CD14-positive monocyte (primary cell): Measurements from ENCODE around the gene ASTN2. TPM values are rescaled to one million over a fixed set of nuclear protein-coding genes. Genes with fewer than 3 reads are reported as not detected.

Experiments
- DNase-seq, 3 donors: peaks; one replicate each; pipeline ENCODE4 v3.0.0-alpha.2; 2011 to 2022
- H2AFZ ChIP-seq: 2 replicates; pipeline ENCODE4 v1.6.0; 2012; ENCODE audit warnings: mild to moderate bottlenecking, low read depth, low read length, inconsistent platforms; ENCODE audit not compliant: insufficient read depth, poor library complexity, severe bottlenecking
- H3K27ac ChIP-seq, 2 donors: 1 replicate in 1 of 2; 2 replicates in 1 of 2; pipeline ENCODE4 v1.5.1; 2012 to 2013; ENCODE audit warnings: low read length in 2 of 2, control low read depth in 1 of 2, inconsistent platforms in 1 of 2, low read depth in 1 of 2, mild to moderate bottlenecking in 1 of 2
- H3K27me3 ChIP-seq, 2 donors: one replicate each; pipeline versions ENCODE4 v1.6.0 to v1.6.1; 2011 to 2013; ENCODE audit warnings: low read length in 2 of 2; ENCODE audit not compliant: control insufficient read depth in 2 of 2, insufficient read depth in 2 of 2
- H3K36me3 ChIP-seq, 2 donors: replicated peaks in 1 of 2; 1 replicate in 1 of 2; 2 replicates in 1 of 2; pipeline versions ENCODE4 v1.5.1 to v1.6.1; 2012 to 2013; ENCODE audit warnings: low read length in 2 of 2, control low read depth in 1 of 2, inconsistent platforms in 1 of 2, mild to moderate bottlenecking in 1 of 2; ENCODE audit not compliant: insufficient read depth in 2 of 2, control insufficient read depth in 1 of 2
- H3K4me1 ChIP-seq, 2 donors: 1 replicate in 1 of 2; 2 replicates in 1 of 2; pipeline versions ENCODE4 v1.5.1 to v1.6.1; 2012 to 2013; ENCODE audit warnings: low read length in 2 of 2, control low read depth in 1 of 2, inconsistent platforms in 1 of 2, mild to moderate bottlenecking in 1 of 2, moderate library complexity in 1 of 2; ENCODE audit not compliant: insufficient read depth in 2 of 2, control insufficient read depth in 1 of 2
- H3K4me2 ChIP-seq: replicated peaks from 2 replicates; pipeline ENCODE3; 2012; ENCODE audit warnings: low read length, moderate library complexity, mild to moderate bottlenecking; ENCODE audit not compliant: poor library complexity, severe bottlenecking; ENCODE audit errors: extremely low read depth
- H3K4me3 ChIP-seq, 3 experiments: fragments of 200-600 bp in 1 of 3; sonication (generic) in 1 of 3; replicated peaks in 1 of 3; 1 replicate in 2 of 3; 2 replicates in 1 of 3; pipeline ENCODE4 v1.5.1; 2011 to 2013; ENCODE audit warnings: low read length in 3 of 3, mild to moderate bottlenecking in 3 of 3, control low read depth in 2 of 3, low read depth in 2 of 3, inconsistent platforms in 1 of 3, moderate library complexity in 1 of 3
- H3K79me2 ChIP-seq: 2 replicates; pipeline ENCODE4 v1.6.0; 2012; ENCODE audit warnings: mild to moderate bottlenecking, control low read depth, inconsistent platforms, low read length, moderate library complexity; ENCODE audit not compliant: insufficient read depth
- H3K9ac ChIP-seq: 2 replicates; pipeline ENCODE4 v1.6.0; 2017; ENCODE audit warnings: low read length, mild to moderate bottlenecking; ENCODE audit not compliant: insufficient read depth, poor library complexity, severe bottlenecking
- H3K9me3 ChIP-seq, 2 donors: replicated peaks in 1 of 2; 1 replicate in 1 of 2; 2 replicates in 1 of 2; pipeline versions ENCODE4 v1.5.1 to v1.6.1; 2012 to 2013; ENCODE audit warnings: low read length in 2 of 2, control low read depth in 1 of 2; ENCODE audit not compliant: control insufficient read depth in 1 of 2, insufficient read depth in 1 of 2
- H4K20me1 ChIP-seq: 2 replicates; pipeline ENCODE4 v1.6.0; 2012; ENCODE audit warnings: mild to moderate bottlenecking, low read length, control low read depth, moderate library complexity; ENCODE audit not compliant: insufficient read depth
- H3K27ac Mint-ChIP-seq, 7 donors: one replicate each; pipeline ENCODE4 v1.8.0; 2020; ENCODE audit warnings: mild to moderate bottlenecking in 7 of 7, mixed read lengths in 7 of 7, moderate library complexity in 6 of 7, inconsistent platforms in 2 of 7
- H3K27me3 Mint-ChIP-seq, 3 donors: one replicate each; pipeline ENCODE4 v1.8.0; 2021 to 2022; ENCODE audit warnings: low read depth in 3 of 3, mild to moderate bottlenecking in 3 of 3, mixed read lengths in 3 of 3, moderate library complexity in 3 of 3, inconsistent platforms in 1 of 3
- H3K36me3 Mint-ChIP-seq, 2 donors: one replicate each; pipeline ENCODE4 v1.8.0; 2020; ENCODE audit warnings: mixed read lengths in 2 of 2, inconsistent platforms in 1 of 2, mild to moderate bottlenecking in 1 of 2
- H3K4me1 Mint-ChIP-seq: one replicate; pipeline ENCODE4 v1.8.0; 2020; ENCODE audit warnings: mild to moderate bottlenecking, mixed read lengths
- H3K4me3 Mint-ChIP-seq, 2 donors: one replicate each; pipeline ENCODE4 v1.8.0; 2020; ENCODE audit warnings: mild to moderate bottlenecking in 2 of 2, mixed read lengths in 2 of 2, moderate library complexity in 1 of 2
- H3K9me3 Mint-ChIP-seq, 7 donors: one replicate each; pipeline ENCODE4 v1.8.0; 2020 to 2022; ENCODE audit warnings: mixed read lengths in 7 of 7, mild to moderate bottlenecking in 6 of 7, moderate library complexity in 6 of 7, inconsistent platforms in 2 of 7
- CTCF ChIP-seq: fragments of 200-600 bp; IDR thresholded peaks from one replicate; pipeline ENCODE4 v1.8.0; 2022; ENCODE audit warnings: antibody characterized with exemption, mild to moderate bottlenecking
- WGBS: methylation state at CpG from one replicate; pipeline ENCODE4 v1.1.5; 2013; ENCODE audit warnings: missing lambda C conversion rate; ENCODE audit not compliant: insufficient coverage; 5-methylcytosine and 5-hydroxymethylcytosine counted together
- intact Hi-C, 2 donors: fragments of 100-400 bp; cut with micrococcal nuclease; formaldehyde crosslinking; loops; one replicate each; pipeline versions ENCODE4 v1.15.0 to v1.15.1; 2023
- polyA plus RNA-seq, 3 donors: library from polyadenylated mRNA; depleted of rRNA in 1 of 3; unstranded in 2 of 3; stranded (reverse) in 1 of 3; fragments of 300-500 nt in 2 of 3; fragments of >200 nt in 1 of 3; fragmentation: Illumina TruSeq in 2 of 3; gene quantifications; 1 replicate in 2 of 3; 2 replicates in 1 of 3; pipeline ENCODE4 v1.2.3, GENCODE V29; 2012 to 2021

Gene ASTN2
- polyA plus RNA-seq, 3 donors, result not detected

- Histone ChIP-seq H3K4me2 (no peak overlapping the region), H3K79me2 (no peaks in the 10 kb centered on the region), H3K4me1 (no peaks in the 10 kb centered on the region), H3K9me3 (peaks cover 0 to 16% of the 10 kb centered on the region in 2 donors), H3K27me3 (no peaks in the 10 kb centered on the region), H3K4me3 (no peak overlapping the region), H2AFZ (no peak overlapping the region), H4K20me1 (no peaks in the 10 kb centered on the region), H3K36me3 (no peaks in the 10 kb centered on the region), H3K9ac (no peak overlapping the region), H3K27ac (no peak overlapping the region)
- Mint-ChIP-seq H3K27ac (no peak overlapping the region), H3K4me1 (no peaks in the 10 kb centered on the region), H3K9me3 (peaks cover 3 to 14% (median 7%) of the 10 kb centered on the region in 7 donors), H3K27me3 (peaks cover 0 to 3% (median 2%) of the 10 kb centered on the region in 3 donors), H3K4me3 (no peak overlapping the region), H3K36me3 (no peaks in the 10 kb centered on the region)
- no peak for TF ChIP-seq CTCF
- intact Hi-C loops, result no loop called here
- WGBS, result 90% methylated on average over 4 of the region's 7 CpGs
- DNase-seq, result no peak
Observed at GRCh38 chr9:117184173-117184572, 230.7 kb downstream of the ASTN2 start.

- no peaks in the 10 kb centered on the region for H3K36me3 ChIP-seq
- H3K36me3 Mint-ChIP-seq, result no peaks in the 10 kb centered on the region
- H3K27me3 ChIP-seq, result no peaks in the 10 kb centered on the region
- intact Hi-C loops, result no loop called here
- H3K9ac ChIP-seq, result no peak overlapping the region
- peaks cover 3 to 10% (median 7%) of the 10 kb centered on the region in 7 donors for H3K9me3 Mint-ChIP-seq
- no peak overlapping the region for H3K4me2 ChIP-seq
- no peak for TF ChIP-seq CTCF
- no peaks in the 10 kb centered on the region for H3K79me2 ChIP-seq
- DNase-seq, result no peak
- H3K27ac Mint-ChIP-seq, result no peak overlapping the region
- H3K4me1 Mint-ChIP-seq, result no peaks in the 10 kb centered on the region
- no peaks in the 10 kb centered on the region for H3K4me1 ChIP-seq
- peaks cover 0 to 2% (median 2%) of the 10 kb centered on the region in 3 donors for H3K27me3 Mint-ChIP-seq
- no peak overlapping the region for H3K4me3 Mint-ChIP-seq
- H2AFZ ChIP-seq, result no peak overlapping the region
- H3K27ac ChIP-seq, result no peak overlapping the region
- H3K4me3 ChIP-seq, result no peak overlapping the region
- H4K20me1 ChIP-seq, result no peaks in the 10 kb centered on the region
- peaks cover 0 to 16% of the 10 kb centered on the region in 2 donors for H3K9me3 ChIP-seq
- 50% methylated on average over 1 of the region's 2 CpGs for WGBS
Observed at GRCh38 chr9:117182046-117182445, 232.8 kb downstream of the ASTN2 start.
